SK-N-SH treated with all-trans-retinoic acid at 6 μM for 48 hours (cell line): ENCODE measurements around the gene GOT1.

ENCODE experiments used
- ATAC-seq: fragments of 200-7000 bp; cut with Tn5 transposase; 3 replicates; pipeline ENCODE4 v1.9.1; 2020; ENCODE audit warnings: mild to moderate bottlenecking, moderate library complexity
- BACH2 ChIP-seq: fragments of 250-450 bp; sonication (Bioruptor Pico); IDR thresholded peaks from 2 replicates; pipeline ENCODE4 v1.9.0; 2021; ENCODE audit warnings: mild to moderate bottlenecking, borderline replicate concordance
- CREB5 ChIP-seq: fragments of 250-450 bp; sonication (Bioruptor Pico); IDR thresholded peaks from 2 replicates; pipeline ENCODE4 v1.5.1; 2020; ENCODE audit warnings: low read depth, mild to moderate bottlenecking, moderate library complexity
- CSDC2 ChIP-seq: fragments of 250-450 bp; sonication (Bioruptor Pico); IDR thresholded peaks from 2 replicates; pipeline ENCODE4 v1.5.0; 2020; ENCODE audit warnings: mild to moderate bottlenecking, moderate library complexity
- ESRRG ChIP-seq: fragments of 250-450 bp; sonication (Bioruptor Pico); IDR thresholded peaks from 2 replicates; pipeline ENCODE4 v1.6.1; 2021; ENCODE audit warnings: mild to moderate bottlenecking
- GLIS3 ChIP-seq: fragments of 250-450 bp; sonication (Bioruptor Pico); IDR thresholded peaks from 2 replicates; pipeline ENCODE4 v1.5.0; 2020; ENCODE audit warnings: mild to moderate bottlenecking, moderate library complexity
- ISL1 ChIP-seq: fragments of 250-450 bp; sonication (Bioruptor Pico); IDR thresholded peaks from 2 replicates; pipeline ENCODE4 v2.1.2; 2022; ENCODE audit warnings: mild to moderate bottlenecking, moderate library complexity
- OSR1 ChIP-seq: fragments of 250-450 bp; sonication (Bioruptor Pico); IDR thresholded peaks from 2 replicates; pipeline ENCODE4 v1.8.0; 2022; ENCODE audit warnings: moderate library complexity, mild to moderate bottlenecking, inconsistent platforms
- PATZ1 ChIP-seq: fragments of 250-450 bp; sonication (Bioruptor Pico); IDR thresholded peaks from 2 replicates; pipeline ENCODE4 v1.8.0; 2020; ENCODE audit warnings: mild to moderate bottlenecking, moderate library complexity, borderline replicate concordance
- PPARA ChIP-seq: fragments of 250-450 bp; sonication (Bioruptor Pico); IDR thresholded peaks from 2 replicates; pipeline ENCODE4 v1.5.0; 2020; ENCODE audit warnings: mild to moderate bottlenecking, borderline replicate concordance
- RARB ChIP-seq: fragments of 250-450 bp; sonication (Bioruptor Pico); IDR thresholded peaks from 2 replicates; pipeline ENCODE4 v1.8.0; 2021; ENCODE audit warnings: mild to moderate bottlenecking, moderate library complexity
- SNAI2 ChIP-seq: fragments of 250-450 bp; sonication (Bioruptor Pico); IDR thresholded peaks from 2 replicates; pipeline ENCODE4 v1.5.0; 2020; ENCODE audit warnings: mild to moderate bottlenecking, moderate library complexity
- TCF4 ChIP-seq: fragments of 250-450 bp; sonication (Bioruptor Pico); IDR thresholded peaks from 2 replicates; pipeline ENCODE4 v1.8.0; 2021; ENCODE audit warnings: mild to moderate bottlenecking, moderate library complexity, borderline replicate concordance
- TOX ChIP-seq: fragments of 250-450 bp; sonication (Bioruptor Pico); IDR thresholded peaks from 2 replicates; pipeline ENCODE4 v1.8.0; 2021; ENCODE audit warnings: mild to moderate bottlenecking, moderate library complexity, borderline replicate concordance
- TSHZ2 ChIP-seq: fragments of 250-450 bp; sonication (Bioruptor Pico); IDR thresholded peaks from 2 replicates; pipeline ENCODE4 v1.5.0; 2020; ENCODE audit warnings: mild to moderate bottlenecking, moderate library complexity
- ZC3H10 ChIP-seq: fragments of 250-450 bp; sonication (Bioruptor Pico); IDR thresholded peaks from 2 replicates; pipeline ENCODE4 v1.5.1; 2021; ENCODE audit warnings: mild to moderate bottlenecking, moderate library complexity
- ZFP3 ChIP-seq: fragments of 250-450 bp; sonication (Bioruptor Pico); IDR thresholded peaks from 2 replicates; pipeline ENCODE4 v1.5.0; 2020; ENCODE audit warnings: mild to moderate bottlenecking, moderate library complexity
- ZFP30 ChIP-seq: fragments of 450-650 bp; formaldehyde crosslinking; IDR thresholded peaks from 2 replicates; pipeline ENCODE4 v1.5.0; 2022; ENCODE audit warnings: mild to moderate bottlenecking, moderate library complexity
- ZNF70 ChIP-seq: fragments of 450-650 bp; formaldehyde crosslinking; IDR thresholded peaks from 2 replicates; pipeline ENCODE4 v1.5.0; 2020; ENCODE audit warnings: mild to moderate bottlenecking, moderate library complexity
- ZNF8 ChIP-seq: fragments of 450-650 bp; formaldehyde crosslinking; IDR thresholded peaks from 2 replicates; pipeline ENCODE4 v1.5.0; 2020; ENCODE audit warnings: mild to moderate bottlenecking, moderate library complexity
- TF ChIP-seq, protein P1 (sequence below): fragments of 250-450 bp; sonication (Bioruptor Pico); IDR thresholded peaks from 2 replicates; pipeline ENCODE4 v1.8.0; 2021; ENCODE audit warnings: low read depth, mild to moderate bottlenecking, moderate library complexity, borderline replicate concordance
- TF ChIP-seq, protein P2 (sequence below): fragments of 250-450 bp; sonication (Bioruptor Pico); IDR thresholded peaks from 2 replicates; pipeline ENCODE4 v1.5.1; 2021; ENCODE audit warnings: mild to moderate bottlenecking, moderate library complexity

The GOT1 gene

DNA sequence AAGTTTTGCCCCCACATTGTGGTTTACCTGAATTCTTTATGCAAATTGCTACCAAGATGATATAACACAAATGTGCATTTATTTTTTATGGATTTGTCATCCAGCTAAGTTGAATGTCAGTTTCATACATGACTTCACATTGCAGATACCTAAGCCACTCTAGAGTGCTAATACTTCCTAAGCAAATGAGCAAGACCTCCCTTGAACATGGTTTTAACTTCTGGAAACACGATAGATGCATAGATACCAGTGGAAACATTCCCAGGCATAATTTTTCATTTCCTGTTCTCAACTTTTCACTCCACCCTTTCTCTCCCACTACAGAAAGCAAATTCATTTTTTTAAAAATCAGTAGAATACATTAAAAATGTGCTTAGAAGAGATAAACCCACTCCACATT lies 20.3 kb downstream of the GOT1 start:
- no peak for ATAC-seq
- TF ChIP-seq BACH2 (CRISPR knock-in tag) (no peak), CREB5 (CRISPR knock-in tag) (no peak), ZNF70 (CRISPR knock-in tag) (no peak), TSHZ2 (CRISPR knock-in tag) (no peak), ZC3H10 (CRISPR knock-in tag) (no peak), PATZ1 (CRISPR knock-in tag) (no peak), ISL1 (CRISPR knock-in tag) (no peak), OSR1 (CRISPR knock-in tag) (no peak), TCF4 (CRISPR knock-in tag) (no peak), ZFP3 (CRISPR knock-in tag) (no peak), RARB (CRISPR knock-in tag) (no peak), GLIS3 (no peak), ESRRG (CRISPR knock-in tag) (no peak), TOX (CRISPR knock-in tag) (no peak), ZFP30 (CRISPR knock-in tag) (no peak)

DNA sequence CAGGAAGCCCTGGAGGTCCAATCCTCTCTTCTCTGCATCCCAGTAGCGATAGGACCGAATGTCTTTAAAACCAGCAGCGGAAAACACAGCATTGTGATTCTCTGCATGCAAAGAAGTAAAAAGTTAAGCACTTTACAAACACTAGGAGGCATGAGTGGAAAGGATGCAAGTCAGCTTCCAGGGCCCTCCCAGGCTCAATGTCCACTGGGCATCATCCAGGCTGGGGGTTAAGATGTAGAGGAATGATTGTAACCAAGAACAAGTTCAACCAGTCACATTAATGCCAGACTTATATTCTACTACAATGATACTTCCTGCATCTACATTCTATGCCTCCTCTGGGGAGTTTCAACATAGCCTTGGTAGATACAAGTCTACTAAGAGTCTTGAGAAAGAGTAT lies 24.3 kb downstream of the GOT1 start:
- TF ChIP-seq ZC3H10 (CRISPR knock-in tag): no peak
- TF ChIP-seq CREB5 (CRISPR knock-in tag): no peak
- no peak for TF ChIP-seq TCF4 (CRISPR knock-in tag)
- TF ChIP-seq BACH2 (CRISPR knock-in tag): no peak
- TF ChIP-seq ZNF70 (CRISPR knock-in tag): no peak
- TF ChIP-seq CSDC2 (CRISPR knock-in tag): no peak
- ATAC-seq: no peak

DNA sequence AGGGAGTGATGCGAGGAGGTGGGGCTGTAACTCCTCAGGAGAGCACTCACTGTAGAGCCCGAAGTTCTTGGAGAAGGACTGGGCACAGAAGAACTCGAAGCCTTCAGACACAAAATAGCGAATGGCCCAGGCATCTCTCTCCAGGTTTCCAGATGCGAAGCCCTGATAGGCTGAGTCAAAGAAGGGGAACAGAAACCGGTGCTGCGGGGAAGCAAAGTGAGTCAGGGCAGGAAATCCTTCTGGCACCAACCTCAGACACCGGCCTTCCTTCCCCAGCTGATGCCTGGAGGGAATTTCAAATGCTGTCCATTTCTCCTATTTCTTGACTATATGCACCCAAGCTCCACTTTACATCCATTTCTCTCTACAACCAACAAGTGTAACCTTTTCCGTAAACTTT lies 26.8 kb downstream of the GOT1 start:
- no peak for TF ChIP-seq PPARA (CRISPR knock-in tag)
- TF ChIP-seq TOX (CRISPR knock-in tag): no peak
- no peak for TF ChIP-seq CREB5 (CRISPR knock-in tag)
- no peak for TF ChIP-seq PATZ1 (CRISPR knock-in tag)
- TF ChIP-seq, protein P1, sequence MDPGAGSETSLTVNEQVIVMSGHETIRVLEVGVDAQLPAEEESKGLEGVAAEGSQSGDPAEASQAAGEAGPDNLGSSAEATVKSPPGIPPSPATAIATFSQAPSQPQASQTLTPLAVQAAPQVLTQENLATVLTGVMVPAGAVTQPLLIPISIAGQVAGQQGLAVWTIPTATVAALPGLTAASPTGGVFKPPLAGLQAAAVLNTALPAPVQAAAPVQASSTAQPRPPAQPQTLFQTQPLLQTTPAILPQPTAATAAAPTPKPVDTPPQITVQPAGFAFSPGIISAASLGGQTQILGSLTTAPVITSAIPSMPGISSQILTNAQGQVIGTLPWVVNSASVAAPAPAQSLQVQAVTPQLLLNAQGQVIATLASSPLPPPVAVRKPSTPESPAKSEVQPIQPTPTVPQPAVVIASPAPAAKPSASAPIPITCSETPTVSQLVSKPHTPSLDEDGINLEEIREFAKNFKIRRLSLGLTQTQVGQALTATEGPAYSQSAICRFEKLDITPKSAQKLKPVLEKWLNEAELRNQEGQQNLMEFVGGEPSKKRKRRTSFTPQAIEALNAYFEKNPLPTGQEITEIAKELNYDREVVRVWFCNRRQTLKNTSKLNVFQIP (CRISPR knock-in tag): no peak
- TF ChIP-seq GLIS3: no peak
- TF ChIP-seq, protein P2, sequence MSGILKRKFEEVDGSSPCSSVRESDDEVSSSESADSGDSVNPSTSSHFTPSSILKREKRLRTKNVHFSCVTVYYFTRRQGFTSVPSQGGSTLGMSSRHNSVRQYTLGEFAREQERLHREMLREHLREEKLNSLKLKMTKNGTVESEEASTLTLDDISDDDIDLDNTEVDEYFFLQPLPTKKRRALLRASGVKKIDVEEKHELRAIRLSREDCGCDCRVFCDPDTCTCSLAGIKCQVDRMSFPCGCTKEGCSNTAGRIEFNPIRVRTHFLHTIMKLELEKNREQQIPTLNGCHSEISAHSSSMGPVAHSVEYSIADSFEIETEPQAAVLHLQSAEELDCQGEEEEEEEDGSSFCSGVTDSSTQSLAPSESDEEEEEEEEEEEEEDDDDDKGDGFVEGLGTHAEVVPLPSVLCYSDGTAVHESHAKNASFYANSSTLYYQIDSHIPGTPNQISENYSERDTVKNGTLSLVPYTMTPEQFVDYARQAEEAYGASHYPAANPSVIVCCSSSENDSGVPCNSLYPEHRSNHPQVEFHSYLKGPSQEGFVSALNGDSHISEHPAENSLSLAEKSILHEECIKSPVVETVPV (CRISPR knock-in tag): no peak
- TF ChIP-seq ZFP30 (CRISPR knock-in tag): no peak
- TF ChIP-seq ZNF70 (CRISPR knock-in tag): no peak
- no peak for TF ChIP-seq SNAI2
- no peak for TF ChIP-seq ISL1 (CRISPR knock-in tag)
- TF ChIP-seq RARB (CRISPR knock-in tag): no peak
- no peak for TF ChIP-seq ZNF8 (CRISPR knock-in tag)
- TF ChIP-seq ZFP3 (CRISPR knock-in tag): no peak
- no peak for TF ChIP-seq CSDC2 (CRISPR knock-in tag)
- ATAC-seq: no peak
